GM18505 (cell line): Measurements from ENCODE around the gene ZNF408.
"Not testable (repeated sequence)": the region's sequence is repeated elsewhere in the genome, so short reads cannot be mapped to it uniquely, and the experiment has no call there.

Experiments
- ATAC-seq: cut with Tn5 transposase; IDR thresholded peaks from one replicate; pipeline ENCODE4 v1.9.1; 2021; ENCODE audit not compliant: unreplicated experiment
- POLR2A ChIP-seq: IDR thresholded peaks from 4 replicates; pipeline ENCODE4 v1.6.1; 2011; ENCODE audit warnings: borderline replicate concordance; ENCODE audit not compliant: insufficient read depth, insufficient read length; ENCODE audit errors: extremely low read depth

Gene ZNF408

GRCh38 chr11:46696212-46696558 is 4.6 kb upstream of the ZNF408 start:
- no peak for ATAC-seq
- no peak for TF ChIP-seq POLR2A

DNA sequence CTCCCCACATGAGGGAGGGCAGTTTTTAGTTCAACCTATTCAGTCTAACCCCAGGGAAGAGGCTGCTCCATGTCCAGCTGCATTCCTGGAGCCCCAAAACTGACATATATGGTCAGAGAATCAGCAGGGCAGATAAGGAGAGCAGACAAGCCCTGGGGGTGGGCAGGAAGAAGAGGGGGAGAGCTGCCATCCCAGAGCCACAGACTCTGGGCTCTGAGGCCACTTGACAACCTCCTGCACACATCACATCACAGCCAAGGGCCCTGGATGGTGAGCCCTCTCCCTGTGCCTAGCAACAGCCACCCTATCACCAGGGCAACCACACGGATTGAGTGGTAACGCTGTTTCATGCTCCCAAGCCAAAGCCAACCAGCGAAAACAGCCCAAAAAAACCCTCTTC is 3.5 kb upstream of the ZNF408 start:
- no peak for ATAC-seq
- no peak for TF ChIP-seq POLR2A

DNA sequence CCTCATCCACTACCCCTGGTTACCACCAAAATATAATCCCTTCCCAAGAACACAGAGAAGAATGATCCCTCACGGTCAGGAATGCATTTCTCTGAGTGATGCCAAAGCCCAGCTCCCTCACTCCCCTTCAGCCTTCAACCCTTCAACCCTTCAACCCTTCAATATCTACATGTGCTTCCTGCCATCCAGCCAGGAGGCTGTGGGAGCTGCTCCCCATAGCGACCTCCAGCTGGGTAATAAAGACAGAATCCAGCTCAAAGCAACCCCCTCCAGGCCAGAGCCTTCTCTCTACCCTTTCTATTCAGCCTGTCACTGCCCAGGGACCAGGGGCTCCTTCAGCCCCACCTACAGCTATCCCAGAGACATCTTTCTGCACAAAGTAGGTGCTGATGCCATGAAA is 3.1 kb upstream of the ZNF408 start:
- no peak for ATAC-seq
- no peak for TF ChIP-seq POLR2A

DNA sequence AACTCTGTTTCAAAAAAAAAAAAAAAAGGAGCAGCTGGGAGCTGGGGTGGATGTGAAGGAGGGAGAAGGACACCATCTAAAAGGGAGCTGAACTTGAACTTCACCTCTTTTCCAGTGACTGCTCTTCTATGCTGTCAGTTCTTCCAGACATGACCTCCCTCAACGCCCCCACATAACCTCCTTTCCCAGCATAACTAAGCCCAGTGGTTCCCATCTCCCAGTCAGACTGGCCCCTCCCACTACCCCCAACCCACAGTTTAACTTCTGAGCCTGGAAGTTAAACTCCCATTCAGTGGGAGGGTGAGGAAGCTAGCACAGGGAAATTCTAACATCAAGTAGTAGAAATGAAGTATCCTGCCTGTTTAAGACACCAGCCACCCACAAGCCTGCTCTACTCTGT is 2.2 kb upstream of the ZNF408 start:
- no peak for TF ChIP-seq POLR2A
- ATAC-seq: no peak

- TF ChIP-seq POLR2A: peak; percentile 16
- no peak for ATAC-seq
These were observed 335 bp downstream of the ZNF408 start for GRCh38 chr11:46701078-46701654.

GRCh38 chr11:46705070-46705688 is 4.3 kb downstream of the ZNF408 start:
- ATAC-seq: no peak
- TF ChIP-seq POLR2A: no peak

- no peak for ATAC-seq
- TF ChIP-seq POLR2A: no peak
These were observed 6.1 kb downstream of the ZNF408 start for GRCh38 chr11:46706886-46707285.

DNA sequence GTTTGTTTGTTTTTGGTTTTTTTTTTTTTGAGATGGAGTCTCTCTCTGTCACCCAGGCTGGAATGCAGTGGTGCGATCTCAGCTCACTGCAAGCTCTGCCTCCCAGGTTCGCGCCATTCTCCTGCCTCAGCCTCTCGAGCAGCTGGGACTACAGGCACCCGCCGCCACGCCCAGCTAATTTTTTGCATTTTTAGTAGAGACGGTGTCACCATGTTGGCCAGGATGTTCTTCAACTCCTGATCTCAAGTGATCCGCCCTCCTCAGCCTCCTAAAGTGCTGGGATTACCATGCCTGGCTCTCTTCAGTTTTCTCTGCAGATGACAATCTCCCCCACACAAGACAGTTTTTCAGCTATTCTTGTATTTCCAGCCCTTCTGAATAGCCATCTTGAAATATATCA is 8.5 kb downstream of the ZNF408 start:
- ATAC-seq: not testable (repeated sequence)

DNA sequence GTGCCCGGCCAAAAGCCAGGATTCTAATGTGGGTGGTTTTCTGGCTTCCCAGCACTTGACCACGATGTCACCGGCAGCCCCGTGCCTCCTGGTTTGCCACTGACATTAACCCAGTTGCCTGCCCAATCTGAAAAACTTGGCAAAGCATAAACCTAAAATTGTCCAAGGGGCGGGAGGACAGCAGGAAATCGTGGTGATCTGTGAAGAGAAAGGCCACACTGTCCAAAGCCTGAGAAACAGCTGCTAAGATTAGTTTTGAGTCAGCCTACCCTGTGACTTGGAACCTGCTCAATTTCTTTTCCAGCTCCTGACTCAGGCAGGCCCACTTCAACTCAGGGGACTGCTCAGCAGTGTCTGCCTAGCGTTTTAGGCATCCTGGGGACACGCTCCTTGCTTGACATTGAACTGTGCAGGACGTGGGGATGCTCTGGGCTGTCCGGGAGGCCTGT is 10.0 kb downstream of the ZNF408 start:
- TF ChIP-seq POLR2A: no peak
- no peak for ATAC-seq

- TF ChIP-seq POLR2A: no peak
- no peak for ATAC-seq
These were observed 10.5 kb downstream of the ZNF408 start for GRCh38 chr11:46711303-46711702.

- TF ChIP-seq POLR2A: no peak
- ATAC-seq: no peak
These were observed 12.2 kb downstream of the ZNF408 start for GRCh38 chr11:46712874-46713576.

DNA sequence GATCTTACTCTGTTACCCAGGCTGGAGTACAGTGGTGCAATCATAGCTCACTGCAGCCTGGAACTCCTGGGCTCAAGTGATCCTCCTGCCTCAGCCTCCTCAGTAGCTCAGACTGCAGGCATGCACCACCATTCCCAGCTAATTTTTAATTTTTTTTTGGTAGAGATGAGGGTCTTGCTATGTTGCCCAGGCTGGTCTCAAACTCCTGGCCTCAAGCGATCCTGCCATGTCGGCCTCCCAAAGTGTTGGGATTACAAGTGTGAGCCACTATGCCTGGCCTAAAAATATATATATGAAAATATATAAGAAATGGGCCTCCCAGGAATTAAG is 17.0 kb downstream of the ZNF408 start:
- not testable (repeated sequence) for ATAC-seq

DNA sequence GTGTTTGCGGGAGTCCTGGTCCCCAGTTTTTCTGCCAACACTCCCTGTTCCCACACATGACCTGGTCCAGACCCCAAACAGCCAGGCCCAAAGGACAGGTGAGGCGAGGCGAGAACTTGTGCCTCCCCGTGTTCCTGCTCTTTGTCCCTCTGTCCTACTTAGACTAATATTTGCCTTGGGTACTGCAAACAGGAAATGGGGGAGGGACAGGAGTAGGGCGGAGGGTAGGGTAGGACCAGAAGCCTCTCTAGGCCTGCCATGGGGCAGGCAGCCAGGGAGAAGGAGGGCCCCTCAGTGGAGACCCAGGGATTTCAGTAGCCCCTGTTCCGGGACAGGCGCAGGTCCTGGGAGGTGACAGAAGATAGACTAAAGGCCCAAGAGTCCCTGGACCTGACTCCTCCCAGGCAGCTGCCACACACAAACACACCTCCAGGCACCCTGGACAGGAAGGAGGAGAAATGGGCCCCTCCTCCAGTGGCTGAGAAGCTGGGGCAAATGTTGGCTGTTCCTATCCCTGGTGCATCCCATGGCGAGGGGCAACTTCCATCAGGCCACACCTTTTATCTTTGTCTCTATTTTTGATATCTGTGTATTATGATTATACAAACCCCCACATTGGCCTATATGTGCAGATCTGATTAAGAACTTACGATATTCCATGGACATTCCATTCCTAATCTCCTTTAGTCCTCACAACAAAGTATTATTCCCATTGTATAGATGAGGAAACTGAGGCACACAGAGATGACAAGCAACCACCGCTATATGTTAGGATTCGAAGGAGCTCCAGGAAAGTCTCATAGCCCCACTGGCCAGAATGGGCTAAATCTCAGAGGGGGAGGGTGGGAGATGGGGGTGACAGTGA is 17.6 kb downstream of the ZNF408 start:
- no peak for ATAC-seq
- no peak for TF ChIP-seq POLR2A
